ENCODE results near the gene GPC5.

DNA sequence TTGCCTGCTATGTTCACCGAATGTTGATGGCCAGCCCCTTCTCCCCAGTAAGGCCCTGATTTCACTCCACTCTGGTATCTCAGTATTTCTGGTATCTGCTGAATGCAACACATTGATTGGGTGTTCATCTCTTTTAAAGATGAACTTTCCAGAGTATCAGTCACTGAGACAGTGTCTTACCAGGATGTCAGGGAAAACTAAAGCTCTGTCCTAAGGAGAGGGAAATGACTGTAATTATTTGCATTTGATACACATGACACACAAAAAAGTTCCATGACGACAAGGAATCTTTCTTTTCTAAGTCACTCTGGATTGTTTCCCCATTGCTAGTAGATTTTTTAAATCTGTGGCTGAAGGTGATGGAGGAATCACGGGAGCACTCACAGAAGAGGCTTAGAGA lies 2.2 kb downstream of the GPC5 start:
- TF ChIP-seq, protein P1, sequence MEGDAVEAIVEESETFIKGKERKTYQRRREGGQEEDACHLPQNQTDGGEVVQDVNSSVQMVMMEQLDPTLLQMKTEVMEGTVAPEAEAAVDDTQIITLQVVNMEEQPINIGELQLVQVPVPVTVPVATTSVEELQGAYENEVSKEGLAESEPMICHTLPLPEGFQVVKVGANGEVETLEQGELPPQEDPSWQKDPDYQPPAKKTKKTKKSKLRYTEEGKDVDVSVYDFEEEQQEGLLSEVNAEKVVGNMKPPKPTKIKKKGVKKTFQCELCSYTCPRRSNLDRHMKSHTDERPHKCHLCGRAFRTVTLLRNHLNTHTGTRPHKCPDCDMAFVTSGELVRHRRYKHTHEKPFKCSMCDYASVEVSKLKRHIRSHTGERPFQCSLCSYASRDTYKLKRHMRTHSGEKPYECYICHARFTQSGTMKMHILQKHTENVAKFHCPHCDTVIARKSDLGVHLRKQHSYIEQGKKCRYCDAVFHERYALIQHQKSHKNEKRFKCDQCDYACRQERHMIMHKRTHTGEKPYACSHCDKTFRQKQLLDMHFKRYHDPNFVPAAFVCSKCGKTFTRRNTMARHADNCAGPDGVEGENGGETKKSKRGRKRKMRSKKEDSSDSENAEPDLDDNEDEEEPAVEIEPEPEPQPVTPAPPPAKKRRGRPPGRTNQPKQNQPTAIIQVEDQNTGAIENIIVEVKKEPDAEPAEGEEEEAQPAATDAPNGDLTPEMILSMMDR (IDR thresholded peaks at IDR 0.05), result no peak
- TF ChIP-seq, protein P2, sequence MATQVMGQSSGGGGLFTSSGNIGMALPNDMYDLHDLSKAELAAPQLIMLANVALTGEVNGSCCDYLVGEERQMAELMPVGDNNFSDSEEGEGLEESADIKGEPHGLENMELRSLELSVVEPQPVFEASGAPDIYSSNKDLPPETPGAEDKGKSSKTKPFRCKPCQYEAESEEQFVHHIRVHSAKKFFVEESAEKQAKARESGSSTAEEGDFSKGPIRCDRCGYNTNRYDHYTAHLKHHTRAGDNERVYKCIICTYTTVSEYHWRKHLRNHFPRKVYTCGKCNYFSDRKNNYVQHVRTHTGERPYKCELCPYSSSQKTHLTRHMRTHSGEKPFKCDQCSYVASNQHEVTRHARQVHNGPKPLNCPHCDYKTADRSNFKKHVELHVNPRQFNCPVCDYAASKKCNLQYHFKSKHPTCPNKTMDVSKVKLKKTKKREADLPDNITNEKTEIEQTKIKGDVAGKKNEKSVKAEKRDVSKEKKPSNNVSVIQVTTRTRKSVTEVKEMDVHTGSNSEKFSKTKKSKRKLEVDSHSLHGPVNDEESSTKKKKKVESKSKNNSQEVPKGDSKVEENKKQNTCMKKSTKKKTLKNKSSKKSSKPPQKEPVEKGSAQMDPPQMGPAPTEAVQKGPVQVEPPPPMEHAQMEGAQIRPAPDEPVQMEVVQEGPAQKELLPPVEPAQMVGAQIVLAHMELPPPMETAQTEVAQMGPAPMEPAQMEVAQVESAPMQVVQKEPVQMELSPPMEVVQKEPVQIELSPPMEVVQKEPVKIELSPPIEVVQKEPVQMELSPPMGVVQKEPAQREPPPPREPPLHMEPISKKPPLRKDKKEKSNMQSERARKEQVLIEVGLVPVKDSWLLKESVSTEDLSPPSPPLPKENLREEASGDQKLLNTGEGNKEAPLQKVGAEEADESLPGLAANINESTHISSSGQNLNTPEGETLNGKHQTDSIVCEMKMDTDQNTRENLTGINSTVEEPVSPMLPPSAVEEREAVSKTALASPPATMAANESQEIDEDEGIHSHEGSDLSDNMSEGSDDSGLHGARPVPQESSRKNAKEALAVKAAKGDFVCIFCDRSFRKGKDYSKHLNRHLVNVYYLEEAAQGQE (IDR thresholded peaks at IDR 0.05; ENCODE audit: insufficient read depth in 1 of 2, low read depth in 2 of 2, low read length in 1 of 2), result no peak
- TF ChIP-seq POLR2AphosphoS5 (IDR thresholded peaks at IDR 0.05; ENCODE audit: low read depth, low read length) (no peak), SIN3A (IDR thresholded peaks at IDR 0.05; ENCODE audit: borderline replicate concordance, insufficient read depth, low read depth, low read length) (no peak)
